K562 treated with DMSO at 1 percent for 48 hours (cell line): Measurements from ENCODE around the gene DTNBP1. TPM values are rescaled to one million over a fixed set of nuclear protein-coding genes. Genes with fewer than 3 reads are reported as not detected.

ENCODE experiments used
- total RNA-seq: library from RNA; unstranded; fragments of 300-600 nt; gene quantifications from 2 replicates; pipeline ENCODE4 v1.2.3, GENCODE V29; 2022; ENCODE audit warnings: low replicate concordance; ENCODE audit errors: extremely low read depth

Gene DTNBP1, protein sequence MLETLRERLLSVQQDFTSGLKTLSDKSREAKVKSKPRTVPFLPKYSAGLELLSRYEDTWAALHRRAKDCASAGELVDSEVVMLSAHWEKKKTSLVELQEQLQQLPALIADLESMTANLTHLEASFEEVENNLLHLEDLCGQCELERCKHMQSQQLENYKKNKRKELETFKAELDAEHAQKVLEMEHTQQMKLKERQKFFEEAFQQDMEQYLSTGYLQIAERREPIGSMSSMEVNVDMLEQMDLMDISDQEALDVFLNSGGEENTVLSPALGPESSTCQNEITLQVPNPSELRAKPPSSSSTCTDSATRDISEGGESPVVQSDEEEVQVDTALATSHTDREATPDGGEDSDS
- not detected in 2 replicates for total RNA-seq

DNA sequence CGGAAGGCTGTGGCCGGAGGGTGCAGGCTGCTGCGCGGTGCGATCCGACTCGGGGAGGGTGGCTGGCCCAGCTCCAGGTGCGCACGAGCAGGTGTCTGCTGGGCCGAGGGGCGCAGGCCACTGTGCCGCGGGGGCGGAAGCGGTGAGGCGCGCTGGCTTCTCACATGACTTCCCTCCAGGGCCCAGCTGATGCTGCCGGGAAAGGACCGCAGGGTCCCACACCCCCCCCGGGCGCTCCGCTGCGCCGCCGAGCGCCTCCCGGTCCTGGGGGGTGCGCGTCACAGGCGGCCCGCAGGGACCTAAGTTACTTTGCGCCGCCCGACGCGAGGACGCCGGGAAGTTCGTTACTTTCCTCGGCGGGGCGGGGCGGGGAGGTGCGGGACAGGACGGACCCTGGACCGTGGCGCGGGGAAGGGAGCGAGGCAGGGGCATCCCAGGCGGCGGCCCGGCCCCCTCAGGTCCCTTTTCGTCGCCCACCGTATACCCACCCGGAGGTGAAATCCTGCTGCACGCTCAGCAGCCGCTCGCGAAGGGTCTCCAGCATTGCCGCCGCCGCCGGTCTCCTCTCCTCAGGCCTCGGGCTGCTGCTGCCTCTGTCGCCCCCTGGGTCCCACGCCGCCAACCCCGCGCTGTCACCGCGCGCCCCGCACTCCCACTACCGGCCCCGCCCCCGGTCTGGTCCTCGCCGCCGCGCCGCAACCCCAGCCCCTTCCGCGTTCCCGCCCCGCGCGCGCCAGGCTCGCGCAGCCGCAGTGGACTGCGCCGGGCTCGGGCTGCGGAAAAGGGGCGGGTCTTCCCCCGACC is at the start of gene DTNBP1:
DTNBP1 (minus strand) TSS at position 703 of the 804 bp plus-strand sequence; CDS start at position 544, 159 bp downstream.

